K562 treated with DMSO at 1 percent for 4 hours (cell line): ENCODE data around the gene LRRC47. TPM values are rescaled to one million over a fixed set of nuclear protein-coding genes. Genes with fewer than 3 reads are reported as not detected.

Source experiments
- total RNA-seq: library from RNA; unstranded; fragments of 300-600 nt; gene quantifications from 2 replicates; pipeline ENCODE4 v1.2.3, GENCODE V29; 2022; ENCODE audit not compliant: insufficient read depth

LRRC47 gene
- total RNA-seq = 34.7 and 36.9 TPM in 2 replicates

DNA sequence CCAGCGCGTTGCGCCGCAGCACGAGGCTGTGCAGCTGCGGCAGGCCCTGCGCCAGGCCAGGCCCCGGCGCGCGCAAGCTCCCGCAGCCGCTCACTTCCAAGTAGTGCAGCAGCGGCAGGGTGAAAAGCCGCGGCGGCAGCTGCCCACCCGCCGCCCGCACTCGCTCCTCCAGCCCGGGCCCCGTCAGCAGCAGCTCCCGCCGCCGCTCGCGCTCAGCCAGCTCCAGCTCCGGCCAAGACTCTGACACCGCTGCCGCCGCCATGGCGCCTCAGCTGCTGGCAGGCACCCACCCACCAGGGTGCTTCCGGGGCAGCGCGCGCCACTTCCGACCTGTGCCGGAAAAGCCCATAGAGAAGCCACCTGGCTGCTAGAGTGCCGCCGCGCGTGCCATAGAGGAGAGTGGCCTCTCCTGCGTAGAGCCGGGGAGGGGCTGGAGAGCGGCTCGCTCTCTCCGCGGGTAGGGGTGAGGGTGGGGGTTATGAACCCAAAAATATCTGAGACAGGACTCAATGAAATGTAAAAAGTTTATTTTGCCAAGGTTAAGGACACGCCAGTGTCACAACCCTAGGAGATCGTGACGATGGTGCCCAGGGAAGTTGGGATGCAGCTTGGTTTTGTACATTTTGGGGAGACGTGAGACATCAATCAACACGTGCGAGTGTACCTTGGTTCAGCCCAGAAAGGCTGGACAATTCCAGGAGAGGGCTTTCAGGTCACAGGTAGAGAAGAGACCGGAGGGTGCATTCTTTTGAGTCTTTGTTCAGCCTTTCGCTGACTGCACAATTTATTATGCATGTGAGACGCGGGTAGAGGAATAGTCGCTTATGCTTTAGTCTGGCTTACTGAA, at the start of gene LRRC47:
TSS of gene LRRC47 (minus strand) at position 284 of the 847 bp plus-strand sequence. CDS start at position 262, 22 bp downstream.

DNA sequence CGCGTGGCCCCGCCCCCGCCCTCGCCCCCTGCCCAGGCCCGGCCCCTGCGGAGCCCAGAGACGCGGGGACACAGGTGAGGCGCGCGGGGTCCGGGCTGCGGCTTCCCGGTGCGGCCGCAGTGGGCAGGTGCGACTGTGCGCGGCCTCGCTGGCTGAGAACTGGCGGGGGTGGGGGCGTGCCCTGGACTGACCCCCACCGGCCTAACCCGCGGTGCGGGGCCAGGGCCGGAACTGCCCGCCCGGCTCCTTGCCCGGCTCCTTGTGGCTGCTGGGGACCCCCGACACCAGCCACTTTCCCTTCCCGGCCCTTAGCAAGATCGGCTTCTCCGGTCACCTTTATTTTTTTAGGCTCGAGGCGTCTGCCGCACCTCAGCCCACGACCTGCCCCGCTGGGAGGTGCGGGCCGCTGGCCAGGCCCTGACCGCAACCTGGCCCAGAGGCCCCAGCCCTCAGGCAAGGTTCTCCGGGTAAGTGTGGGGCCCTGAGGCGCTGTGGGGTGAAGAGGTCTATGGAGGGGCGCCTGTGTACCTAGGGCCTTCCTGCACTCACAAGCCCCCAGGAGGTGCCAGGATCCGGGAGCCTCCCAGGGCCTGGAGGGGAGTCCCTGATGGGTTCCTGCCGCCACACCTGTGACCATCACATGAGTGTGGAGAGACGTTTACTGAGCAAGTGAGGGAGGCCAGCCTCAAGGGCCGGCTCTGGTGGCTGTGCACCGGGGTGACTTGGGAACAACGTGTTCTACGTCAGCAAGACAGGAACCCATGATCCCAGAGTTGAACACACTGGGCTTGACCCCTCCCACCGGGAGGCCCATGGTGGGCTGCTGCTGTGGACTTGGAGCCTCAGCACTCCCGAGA, 23.4 kb downstream of the LRRC47 start, which contains the start of gene SMIM1:
TSS of gene SMIM1 (plus strand) at position 35 of the 857 bp plus-strand sequence. CDS start 2,625 bp downstream, outside the sequence.

DNA sequence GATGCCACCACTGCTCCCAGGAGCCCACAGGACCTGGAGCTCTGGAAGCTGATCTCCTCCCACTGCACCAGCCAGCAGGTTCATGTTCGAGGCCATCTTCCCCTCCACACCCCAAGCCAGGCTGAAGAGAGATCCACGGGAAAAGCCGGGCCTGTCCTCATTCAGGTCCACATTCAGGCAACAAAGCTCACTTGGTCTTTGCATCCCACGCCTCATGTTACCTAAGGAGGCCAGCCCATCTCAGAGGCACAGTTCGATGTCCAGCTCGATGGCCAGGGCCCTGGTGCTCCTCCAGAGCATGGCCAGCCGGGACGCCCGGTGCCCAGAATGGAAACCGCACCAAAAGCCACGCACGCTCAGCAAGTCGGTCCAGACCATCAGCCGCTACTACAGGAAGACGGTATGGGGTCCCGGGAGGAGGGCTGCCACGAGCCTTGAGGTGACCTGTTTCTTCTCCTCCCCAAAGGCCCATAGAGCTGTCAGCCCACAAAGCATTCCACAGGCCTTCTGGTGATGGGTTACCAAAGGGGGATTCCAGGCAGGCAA, 43.8 kb downstream of the LRRC47 start, which contains the start of gene CCDC27:
TSS of gene CCDC27 (plus strand) at position 51 of the 546 bp plus-strand sequence. CDS start at position 83, 32 bp downstream.

Other genes with a start within 250 kb of the LRRC47 start
- 7.8 and 11.0 TPM in 2 replicates for gene MEGF6, start 185.0 kb downstream of the LRRC47 start, total RNA-seq
- 27.9 and 30.0 TPM in 2 replicates for gene TPRG1L, start 171.5 kb downstream of the LRRC47 start, total RNA-seq
- gene WRAP73, start 146.4 kb downstream of the LRRC47 start, total RNA-seq = 27.6 and 35.6 TPM in 2 replicates
- 0.73 and 0.93 TPM in 2 replicates for gene TP73, start 144.0 kb downstream of the LRRC47 start, total RNA-seq
- gene CCDC27, start 44.0 kb downstream of the LRRC47 start, total RNA-seq = not detected in 2 replicates
- gene SMIM1, start 23.7 kb downstream of the LRRC47 start, total RNA-seq = 81.3 and 121 TPM in 2 replicates
- 23.4 and 24.2 TPM in 2 replicates for gene CEP104, start 60.7 kb upstream of the LRRC47 start, total RNA-seq
- gene DFFB, start 61.0 kb upstream of the LRRC47 start, total RNA-seq = 2.0 and 2.9 TPM in 2 replicates
- 15.3 and 25.3 TPM in 2 replicates for gene C1orf174, start 103.8 kb upstream of the LRRC47 start, total RNA-seq